WTC11 (cell line): ENCODE results near the gene ETV7. TPM values are rescaled to one million over a fixed set of nuclear protein-coding genes. Genes with fewer than 3 reads are reported as not detected.

ENCODE experiments used
- ATAC-seq: fragments of 200-7000 bp; cut with Tn5 transposase; 2 replicates; pipeline ENCODE4 v1.10.0; 2021; ENCODE audit warnings: mild to moderate bottlenecking, moderate library complexity
- CTCF ChIA-PET: fragments of 300-600 bp; sonication (Branson Sonifier 250); formaldehyde crosslinking; loops from one replicate; lab custom pipeline; 2021; ENCODE audit warnings: antibody characterized with exemption; lab: Charles Lee
- POLR2A ChIA-PET: fragments of 350-600 bp; sonication (Branson Sonifier 250); formaldehyde crosslinking; loops from one replicate; lab custom pipeline; 2021; ENCODE audit warnings: antibody characterized with exemption; lab: Charles Lee
- DNase-seq: peaks from one replicate; pipeline ENCODE4 v3.0.0; 2021; ENCODE audit warnings: low spot score
- H3K27ac Mint-ChIP-seq: 2 replicates; pipeline ENCODE4 v1.8.0; 2021; ENCODE audit warnings: mixed read lengths
- H3K27me3 Mint-ChIP-seq: 2 replicates; pipeline ENCODE4 v1.8.0; 2021; ENCODE audit warnings: low read depth, mild to moderate bottlenecking, moderate library complexity, mixed read lengths
- H3K36me3 Mint-ChIP-seq: 2 replicates; pipeline ENCODE4 v1.8.0; 2021; ENCODE audit warnings: mixed read lengths
- H3K4me1 Mint-ChIP-seq: 2 replicates; pipeline ENCODE4 v1.8.0; 2022; ENCODE audit warnings: mixed read lengths
- H3K4me3 Mint-ChIP-seq: 2 replicates; pipeline ENCODE4 v1.8.0; 2021; ENCODE audit warnings: mild to moderate bottlenecking, moderate library complexity, mixed read lengths
- H3K9me3 Mint-ChIP-seq: 2 replicates; pipeline ENCODE4 v1.8.0; 2021; ENCODE audit warnings: mixed read lengths
- CREB1 ChIP-seq: sonication (generic); formaldehyde crosslinking; IDR thresholded peaks from 2 replicates; pipeline ENCODE4 v1.8.0; 2023; ENCODE audit warnings: mild to moderate bottlenecking, missing genetic modification reagents
- CREM ChIP-seq: sonication (generic); formaldehyde crosslinking; IDR thresholded peaks from 2 replicates; pipeline ENCODE4 v1.8.1; 2022; ENCODE audit warnings: mild to moderate bottlenecking, missing genetic modification reagents, moderate library complexity
- ETV6 ChIP-seq: sonication (generic); formaldehyde crosslinking; IDR thresholded peaks from 2 replicates; pipeline ENCODE4 v1.8.1; 2022; ENCODE audit warnings: mild to moderate bottlenecking, missing genetic modification reagents
- FOXJ3 ChIP-seq: sonication (generic); formaldehyde crosslinking; IDR thresholded peaks from 2 replicates; pipeline ENCODE4 v1.9.0; 2021; ENCODE audit warnings: missing genetic modification reagents, mild to moderate bottlenecking, borderline replicate concordance
- GABPB1 ChIP-seq: sonication (generic); formaldehyde crosslinking; IDR thresholded peaks from 2 replicates; pipeline ENCODE4 v1.8.1; 2023; ENCODE audit warnings: mild to moderate bottlenecking, missing genetic modification reagents
- JUN ChIP-seq: sonication (generic); formaldehyde crosslinking; IDR thresholded peaks from 2 replicates; pipeline ENCODE4 v1.8.0; 2023; ENCODE audit warnings: mild to moderate bottlenecking, missing genetic modification reagents
- NFATC4 ChIP-seq: fragments of 250-450 bp; sonication (Bioruptor Pico); IDR thresholded peaks from 2 replicates; pipeline ENCODE4 v1.9.0; 2021; ENCODE audit warnings: mild to moderate bottlenecking
- NFYB ChIP-seq: sonication (generic); formaldehyde crosslinking; conservative IDR thresholded peaks from 2 replicates; pipeline ENCODE4 v1.8.0; 2022; ENCODE audit warnings: low read depth, missing genetic modification reagents
- NR2C2 ChIP-seq: sonication (generic); formaldehyde crosslinking; IDR thresholded peaks from 2 replicates; pipeline ENCODE4 v1.8.0; 2022; ENCODE audit warnings: mild to moderate bottlenecking, missing genetic modification reagents
- NR3C1 ChIP-seq: sonication (generic); formaldehyde crosslinking; conservative IDR thresholded peaks from 2 replicates; pipeline ENCODE4 v1.8.1; 2023; ENCODE audit warnings: low read depth, mild to moderate bottlenecking, missing genetic modification reagents
- OVOL2 ChIP-seq: fragments of 250-450 bp; sonication (Bioruptor Pico); IDR thresholded peaks from 2 replicates; pipeline ENCODE4 v1.9.0; 2021; ENCODE audit warnings: mild to moderate bottlenecking, borderline replicate concordance
- SMAD4 ChIP-seq: sonication (generic); formaldehyde crosslinking; IDR thresholded peaks from 2 replicates; pipeline ENCODE4 v1.8.0; 2022; ENCODE audit warnings: mild to moderate bottlenecking, missing genetic modification reagents
- SP1 ChIP-seq: sonication (generic); formaldehyde crosslinking; conservative IDR thresholded peaks from 2 replicates; pipeline ENCODE4 v1.8.1; 2022; ENCODE audit warnings: missing genetic modification reagents
- TEAD4 ChIP-seq: sonication (generic); formaldehyde crosslinking; IDR thresholded peaks from 2 replicates; pipeline ENCODE4 v1.8.0; 2022; ENCODE audit warnings: mild to moderate bottlenecking, missing genetic modification reagents
- ZBTB21 ChIP-seq: sonication (generic); formaldehyde crosslinking; IDR thresholded peaks from 2 replicates; pipeline ENCODE4 v1.8.1; 2023; ENCODE audit warnings: mild to moderate bottlenecking, missing genetic modification reagents, borderline replicate concordance
- ZNF138 ChIP-seq: sonication (generic); formaldehyde crosslinking; conservative IDR thresholded peaks from 2 replicates; pipeline ENCODE4 v1.8.1; 2022; ENCODE audit warnings: mild to moderate bottlenecking, moderate library complexity, missing genetic modification reagents
- ZNF317 ChIP-seq: sonication (generic); formaldehyde crosslinking; IDR thresholded peaks from 2 replicates; pipeline ENCODE4 v1.8.1; 2023; ENCODE audit warnings: low read depth, mild to moderate bottlenecking, moderate library complexity, missing genetic modification reagents, borderline replicate concordance
- ZNF416 ChIP-seq: fragments of 250-450 bp; sonication (Bioruptor Pico); IDR thresholded peaks from 2 replicates; pipeline ENCODE4 v1.9.0; 2021; ENCODE audit warnings: mild to moderate bottlenecking, inconsistent platforms
- total RNA-seq: library from RNA; stranded (reverse); gene quantifications from 3 replicates; pipeline ENCODE4 v1.2.3, GENCODE V29; 2021
- TF ChIP-seq, protein P1 (sequence below): fragments of 250-450 bp; sonication (Bioruptor Pico); IDR thresholded peaks from 2 replicates; pipeline ENCODE4 v1.9.0; 2021; ENCODE audit warnings: mild to moderate bottlenecking
- TF ChIP-seq, protein P2 (sequence below): sonication (generic); formaldehyde crosslinking; IDR thresholded peaks from 2 replicates; pipeline ENCODE4 v1.8.1; 2022; ENCODE audit warnings: mild to moderate bottlenecking, missing genetic modification reagents, moderate library complexity, borderline replicate concordance
- TF ChIP-seq, protein P3 (sequence below): fragments of 250-450 bp; sonication (Bioruptor Pico); IDR thresholded peaks from 2 replicates; pipeline ENCODE4 v1.9.0; 2021; ENCODE audit warnings: mild to moderate bottlenecking
- TF ChIP-seq, protein P4 (sequence below): sonication (generic); formaldehyde crosslinking; IDR thresholded peaks from 2 replicates; pipeline ENCODE4 v1.8.1; 2022; ENCODE audit warnings: mild to moderate bottlenecking, moderate library complexity, missing genetic modification reagents
- TF ChIP-seq, protein P5 (sequence below): sonication (generic); formaldehyde crosslinking; IDR thresholded peaks from 2 replicates; pipeline ENCODE4 v1.8.1; 2023; ENCODE audit warnings: mild to moderate bottlenecking, missing genetic modification reagents, borderline replicate concordance

ETV7 gene
- total RNA-seq, 1 experiment from 2014 or later, result 0.68 TPM

DNA sequence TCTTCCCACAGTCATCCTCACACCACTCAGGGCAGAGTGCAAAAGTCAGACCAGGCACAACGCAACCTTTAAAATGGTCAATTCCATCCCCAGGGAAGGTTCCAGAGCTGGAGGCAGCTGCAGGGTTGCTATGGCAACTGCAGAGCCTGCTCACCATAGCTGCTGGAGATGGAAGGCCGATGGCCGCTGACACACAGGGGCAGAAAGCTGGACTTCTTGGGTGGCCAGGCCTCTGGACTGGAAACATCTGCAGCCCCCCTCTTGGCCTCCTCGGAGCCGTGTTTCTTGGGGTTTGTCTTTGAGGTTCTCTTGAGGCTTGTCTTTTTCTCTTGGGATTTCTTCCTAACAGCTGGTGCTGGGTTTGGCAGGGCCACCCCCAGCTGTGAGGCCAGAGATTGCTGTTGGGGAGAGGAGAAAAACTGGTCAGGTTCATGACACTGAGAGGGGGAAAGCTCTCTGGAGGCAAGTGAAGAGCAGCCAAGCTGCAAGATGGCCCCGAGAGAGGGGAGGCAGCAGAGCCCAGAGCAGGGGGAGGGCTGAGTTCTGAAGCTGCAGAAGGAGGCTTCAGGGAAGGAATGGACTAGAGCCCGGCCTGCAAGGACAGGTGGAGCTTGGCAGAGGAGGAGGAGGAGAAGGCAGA is 61.0 kb downstream of the ETV7 start (continued):
- TF ChIP-seq ZNF317 (no peak), GABPB1 (CRISPR knock-in tag) (no peak)
- TF ChIP-seq, protein P1, sequence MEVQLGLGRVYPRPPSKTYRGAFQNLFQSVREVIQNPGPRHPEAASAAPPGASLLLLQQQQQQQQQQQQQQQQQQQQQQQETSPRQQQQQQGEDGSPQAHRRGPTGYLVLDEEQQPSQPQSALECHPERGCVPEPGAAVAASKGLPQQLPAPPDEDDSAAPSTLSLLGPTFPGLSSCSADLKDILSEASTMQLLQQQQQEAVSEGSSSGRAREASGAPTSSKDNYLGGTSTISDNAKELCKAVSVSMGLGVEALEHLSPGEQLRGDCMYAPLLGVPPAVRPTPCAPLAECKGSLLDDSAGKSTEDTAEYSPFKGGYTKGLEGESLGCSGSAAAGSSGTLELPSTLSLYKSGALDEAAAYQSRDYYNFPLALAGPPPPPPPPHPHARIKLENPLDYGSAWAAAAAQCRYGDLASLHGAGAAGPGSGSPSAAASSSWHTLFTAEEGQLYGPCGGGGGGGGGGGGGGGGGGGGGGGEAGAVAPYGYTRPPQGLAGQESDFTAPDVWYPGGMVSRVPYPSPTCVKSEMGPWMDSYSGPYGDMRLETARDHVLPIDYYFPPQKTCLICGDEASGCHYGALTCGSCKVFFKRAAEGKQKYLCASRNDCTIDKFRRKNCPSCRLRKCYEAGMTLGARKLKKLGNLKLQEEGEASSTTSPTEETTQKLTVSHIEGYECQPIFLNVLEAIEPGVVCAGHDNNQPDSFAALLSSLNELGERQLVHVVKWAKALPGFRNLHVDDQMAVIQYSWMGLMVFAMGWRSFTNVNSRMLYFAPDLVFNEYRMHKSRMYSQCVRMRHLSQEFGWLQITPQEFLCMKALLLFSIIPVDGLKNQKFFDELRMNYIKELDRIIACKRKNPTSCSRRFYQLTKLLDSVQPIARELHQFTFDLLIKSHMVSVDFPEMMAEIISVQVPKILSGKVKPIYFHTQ (CRISPR knock-in tag), result no peak
- TF ChIP-seq, protein P2, sequence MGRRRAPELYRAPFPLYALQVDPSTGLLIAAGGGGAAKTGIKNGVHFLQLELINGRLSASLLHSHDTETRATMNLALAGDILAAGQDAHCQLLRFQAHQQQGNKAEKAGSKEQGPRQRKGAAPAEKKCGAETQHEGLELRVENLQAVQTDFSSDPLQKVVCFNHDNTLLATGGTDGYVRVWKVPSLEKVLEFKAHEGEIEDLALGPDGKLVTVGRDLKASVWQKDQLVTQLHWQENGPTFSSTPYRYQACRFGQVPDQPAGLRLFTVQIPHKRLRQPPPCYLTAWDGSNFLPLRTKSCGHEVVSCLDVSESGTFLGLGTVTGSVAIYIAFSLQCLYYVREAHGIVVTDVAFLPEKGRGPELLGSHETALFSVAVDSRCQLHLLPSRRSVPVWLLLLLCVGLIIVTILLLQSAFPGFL (CRISPR knock-in tag), result no peak
- TF ChIP-seq, all 79 proteins: peak for 0

DNA sequence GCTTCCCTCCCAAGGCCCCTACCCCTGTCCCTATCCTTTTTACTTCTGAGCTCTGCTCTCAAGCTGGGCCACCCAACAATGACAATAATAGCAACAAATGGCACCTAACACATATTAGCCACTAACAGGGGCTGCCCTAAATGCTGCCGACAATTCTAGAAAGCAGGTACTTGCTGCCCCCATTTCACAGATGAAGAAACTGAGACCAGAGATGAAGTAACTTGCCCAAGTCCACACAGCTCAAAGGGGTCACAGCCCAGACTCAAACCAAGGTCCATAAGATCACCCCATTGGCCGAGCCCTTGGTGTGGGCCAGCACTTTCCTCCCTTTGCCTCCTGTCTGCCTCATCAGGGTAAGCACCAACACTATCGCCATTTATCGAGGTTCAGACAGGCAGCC is 62.8 kb downstream of the ETV7 start:
- TF ChIP-seq NFATC4, result no peak
- no peak for TF ChIP-seq JUN (CRISPR knock-in tag)
- TF ChIP-seq CREB1, result no peak
- TF ChIP-seq TEAD4 (CRISPR knock-in tag), result no peak
- no peak for DNase-seq
- POLR2A ChIA-PET, result no interaction called here
- no peaks in the 10 kb centered on the region for H3K36me3 Mint-ChIP-seq
- H3K4me3 Mint-ChIP-seq, result no peak overlapping the region
- peaks cover 21% of the 10 kb centered on the region for H3K4me1 Mint-ChIP-seq
- ATAC-seq, result no peak
- CTCF ChIA-PET, result interaction anchor here (4.8 kb wide), 1 partner anchor 16 kb away, joined by 24 read pairs; no protein-coding TSS in a partner anchor
- no peak overlapping the region for H3K27ac Mint-ChIP-seq
- no peaks in the 10 kb centered on the region for H3K9me3 Mint-ChIP-seq
- H3K27me3 Mint-ChIP-seq, result no peaks in the 10 kb centered on the region

DNA sequence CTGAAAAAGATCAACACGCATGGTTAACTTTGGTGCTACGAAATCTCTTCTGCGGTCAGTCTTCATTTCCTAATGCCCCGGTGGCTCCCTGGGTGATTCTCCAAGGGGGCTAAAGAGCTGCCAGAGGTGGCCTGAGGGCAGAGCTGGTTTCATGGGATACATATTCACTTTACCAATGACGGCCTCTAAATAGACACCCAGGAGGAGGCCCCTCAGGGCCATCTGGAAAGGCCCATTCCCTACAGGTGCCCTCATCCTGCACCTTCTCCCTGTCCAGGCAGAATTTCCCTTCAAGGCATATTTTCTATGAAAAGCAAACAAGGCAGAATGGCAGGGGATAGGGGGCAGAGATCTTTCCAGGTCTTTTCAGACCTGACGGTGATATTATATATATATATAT is 63.3 kb downstream of the ETV7 start:
- H3K4me1 Mint-ChIP-seq, result peaks cover 21% of the 10 kb centered on the region
- no peak for ATAC-seq
- no peaks in the 10 kb centered on the region for H3K27me3 Mint-ChIP-seq
- TF ChIP-seq FOXJ3 (CRISPR knock-in tag), result no peak
- no peak for TF ChIP-seq OVOL2
- no peak for TF ChIP-seq ZNF416 (CRISPR knock-in tag)
- TF ChIP-seq ZBTB21 (CRISPR knock-in tag), result no peak
- TF ChIP-seq, protein P3, sequence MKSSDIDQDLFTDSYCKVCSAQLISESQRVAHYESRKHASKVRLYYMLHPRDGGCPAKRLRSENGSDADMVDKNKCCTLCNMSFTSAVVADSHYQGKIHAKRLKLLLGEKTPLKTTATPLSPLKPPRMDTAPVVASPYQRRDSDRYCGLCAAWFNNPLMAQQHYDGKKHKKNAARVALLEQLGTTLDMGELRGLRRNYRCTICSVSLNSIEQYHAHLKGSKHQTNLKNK (CRISPR knock-in tag), result no peak
- no peak for TF ChIP-seq CREM (CRISPR knock-in tag)
- TF ChIP-seq, protein P4, sequence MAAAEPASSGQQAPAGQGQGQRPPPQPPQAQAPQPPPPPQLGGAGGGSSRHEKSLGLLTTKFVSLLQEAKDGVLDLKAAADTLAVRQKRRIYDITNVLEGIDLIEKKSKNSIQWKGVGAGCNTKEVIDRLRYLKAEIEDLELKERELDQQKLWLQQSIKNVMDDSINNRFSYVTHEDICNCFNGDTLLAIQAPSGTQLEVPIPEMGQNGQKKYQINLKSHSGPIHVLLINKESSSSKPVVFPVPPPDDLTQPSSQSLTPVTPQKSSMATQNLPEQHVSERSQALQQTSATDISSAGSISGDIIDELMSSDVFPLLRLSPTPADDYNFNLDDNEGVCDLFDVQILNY (CRISPR knock-in tag), result no peak
- no peak for TF ChIP-seq SP1 (CRISPR knock-in tag)
- no peak for TF ChIP-seq ZNF317
- TF ChIP-seq, all 79 proteins: peak for 0
- POLR2A ChIA-PET, result no interaction called here
- Mint-ChIP-seq H3K27ac (no peak overlapping the region), H3K4me3 (no peak overlapping the region), H3K9me3 (no peaks in the 10 kb centered on the region), H3K36me3 (no peaks in the 10 kb centered on the region)
- CTCF ChIA-PET, result interaction anchor here (4.8 to 5.4 kb wide), 2 partner anchors 17 to 22 kb away, joined by 24 to 32 read pairs; no protein-coding TSS in a partner anchor
- DNase-seq, result no peak

DNA sequence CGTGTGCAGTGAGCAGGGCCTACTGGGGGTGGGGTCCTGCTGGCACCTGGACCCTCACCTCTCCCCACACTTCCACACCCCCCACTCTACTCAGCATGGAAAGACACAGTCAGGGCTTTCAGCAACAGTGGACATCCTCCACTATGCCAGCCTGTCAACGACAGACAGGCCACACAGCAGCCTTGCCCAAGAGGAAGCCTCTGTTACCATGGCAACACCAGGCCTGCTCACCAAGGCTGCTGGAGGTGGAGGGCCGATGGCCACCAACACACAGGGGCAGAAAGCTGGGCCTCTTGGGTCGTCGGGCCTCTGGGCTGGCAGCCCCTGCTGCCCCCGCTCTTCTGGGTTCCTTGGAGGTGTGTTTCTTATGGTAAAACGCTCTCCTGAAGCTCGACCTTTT is 64.4 kb downstream of the ETV7 start:
- Mint-ChIP-seq H3K9me3 (no peaks in the 10 kb centered on the region), H3K4me1 (peaks cover 21% of the 10 kb centered on the region), H3K27me3 (no peaks in the 10 kb centered on the region), H3K27ac (no peak overlapping the region), H3K4me3 (no peak overlapping the region), H3K36me3 (no peaks in the 10 kb centered on the region)
- ATAC-seq (no peak), DNase-seq (no peak)
- CTCF ChIA-PET, result interaction anchor here (4.8 to 5.4 kb wide), 2 partner anchors 18 to 21 kb away, joined by 24 to 32 read pairs; no protein-coding TSS in a partner anchor
- POLR2A ChIA-PET, result no interaction called here
- TF ChIP-seq ZNF138 (CRISPR knock-in tag), result no peak
- no peak for TF ChIP-seq NR2C2 (CRISPR knock-in tag)
- no peak for TF ChIP-seq JUN (CRISPR knock-in tag)
- TF ChIP-seq, protein P5, sequence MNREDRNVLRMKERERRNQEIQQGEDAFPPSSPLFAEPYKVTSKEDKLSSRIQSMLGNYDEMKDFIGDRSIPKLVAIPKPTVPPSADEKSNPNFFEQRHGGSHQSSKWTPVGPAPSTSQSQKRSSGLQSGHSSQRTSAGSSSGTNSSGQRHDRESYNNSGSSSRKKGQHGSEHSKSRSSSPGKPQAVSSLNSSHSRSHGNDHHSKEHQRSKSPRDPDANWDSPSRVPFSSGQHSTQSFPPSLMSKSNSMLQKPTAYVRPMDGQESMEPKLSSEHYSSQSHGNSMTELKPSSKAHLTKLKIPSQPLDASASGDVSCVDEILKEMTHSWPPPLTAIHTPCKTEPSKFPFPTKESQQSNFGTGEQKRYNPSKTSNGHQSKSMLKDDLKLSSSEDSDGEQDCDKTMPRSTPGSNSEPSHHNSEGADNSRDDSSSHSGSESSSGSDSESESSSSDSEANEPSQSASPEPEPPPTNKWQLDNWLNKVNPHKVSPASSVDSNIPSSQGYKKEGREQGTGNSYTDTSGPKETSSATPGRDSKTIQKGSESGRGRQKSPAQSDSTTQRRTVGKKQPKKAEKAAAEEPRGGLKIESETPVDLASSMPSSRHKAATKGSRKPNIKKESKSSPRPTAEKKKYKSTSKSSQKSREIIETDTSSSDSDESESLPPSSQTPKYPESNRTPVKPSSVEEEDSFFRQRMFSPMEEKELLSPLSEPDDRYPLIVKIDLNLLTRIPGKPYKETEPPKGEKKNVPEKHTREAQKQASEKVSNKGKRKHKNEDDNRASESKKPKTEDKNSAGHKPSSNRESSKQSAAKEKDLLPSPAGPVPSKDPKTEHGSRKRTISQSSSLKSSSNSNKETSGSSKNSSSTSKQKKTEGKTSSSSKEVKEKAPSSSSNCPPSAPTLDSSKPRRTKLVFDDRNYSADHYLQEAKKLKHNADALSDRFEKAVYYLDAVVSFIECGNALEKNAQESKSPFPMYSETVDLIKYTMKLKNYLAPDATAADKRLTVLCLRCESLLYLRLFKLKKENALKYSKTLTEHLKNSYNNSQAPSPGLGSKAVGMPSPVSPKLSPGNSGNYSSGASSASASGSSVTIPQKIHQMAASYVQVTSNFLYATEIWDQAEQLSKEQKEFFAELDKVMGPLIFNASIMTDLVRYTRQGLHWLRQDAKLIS (CRISPR knock-in tag), result no peak
- TF ChIP-seq ZNF317, result no peak
- TF ChIP-seq SMAD4 (CRISPR knock-in tag), result no peak
- no peak for TF ChIP-seq ETV6 (CRISPR knock-in tag)
- no peak for TF ChIP-seq NFYB (CRISPR knock-in tag)
- no peak for TF ChIP-seq NR3C1 (CRISPR knock-in tag)
